ENCODE data around the gene CNTN4. TPM values are rescaled to one million over a fixed set of nuclear protein-coding genes. Genes with fewer than 3 reads are reported as not detected.

Gene CNTN4
- total RNA-seq, 4 donors from 2014 or later = 5.8 to 15.5 (median 9.0) TPM

DNA sequence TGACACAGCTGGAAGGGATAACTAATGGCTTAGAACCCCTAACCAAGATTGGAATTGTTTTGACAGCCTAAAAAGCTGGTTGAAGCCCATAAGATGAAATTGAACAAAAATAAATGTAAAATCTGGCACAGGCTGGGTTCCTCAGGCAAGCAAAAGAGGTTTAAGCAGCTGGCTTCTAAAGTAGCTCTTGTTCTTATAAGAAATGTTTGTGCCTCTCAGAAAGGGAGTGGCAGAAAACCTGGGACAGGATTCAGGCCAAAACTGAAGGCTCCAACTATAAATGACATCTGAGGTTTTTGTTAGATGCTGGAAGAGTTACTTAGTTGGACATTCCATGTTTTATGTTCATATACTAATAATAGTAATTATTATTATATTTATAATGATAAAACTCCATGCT, 378.3 kb downstream of the CNTN4 start:
- no peaks in the 10 kb centered on the region for H3K9me3 ChIP-seq
- ATAC-seq = no peak
- TF ChIP-seq POLR2A (IDR thresholded peaks at IDR 0.05) (no peak), EP300 (IDR thresholded peaks at IDR 0.05) (no peak), POLR2AphosphoS5 (IDR thresholded peaks at IDR 0.05) (no peak)
- TF ChIP-seq, protein P1, sequence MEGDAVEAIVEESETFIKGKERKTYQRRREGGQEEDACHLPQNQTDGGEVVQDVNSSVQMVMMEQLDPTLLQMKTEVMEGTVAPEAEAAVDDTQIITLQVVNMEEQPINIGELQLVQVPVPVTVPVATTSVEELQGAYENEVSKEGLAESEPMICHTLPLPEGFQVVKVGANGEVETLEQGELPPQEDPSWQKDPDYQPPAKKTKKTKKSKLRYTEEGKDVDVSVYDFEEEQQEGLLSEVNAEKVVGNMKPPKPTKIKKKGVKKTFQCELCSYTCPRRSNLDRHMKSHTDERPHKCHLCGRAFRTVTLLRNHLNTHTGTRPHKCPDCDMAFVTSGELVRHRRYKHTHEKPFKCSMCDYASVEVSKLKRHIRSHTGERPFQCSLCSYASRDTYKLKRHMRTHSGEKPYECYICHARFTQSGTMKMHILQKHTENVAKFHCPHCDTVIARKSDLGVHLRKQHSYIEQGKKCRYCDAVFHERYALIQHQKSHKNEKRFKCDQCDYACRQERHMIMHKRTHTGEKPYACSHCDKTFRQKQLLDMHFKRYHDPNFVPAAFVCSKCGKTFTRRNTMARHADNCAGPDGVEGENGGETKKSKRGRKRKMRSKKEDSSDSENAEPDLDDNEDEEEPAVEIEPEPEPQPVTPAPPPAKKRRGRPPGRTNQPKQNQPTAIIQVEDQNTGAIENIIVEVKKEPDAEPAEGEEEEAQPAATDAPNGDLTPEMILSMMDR (IDR thresholded peaks at IDR 0.05) = no peak
- no peaks in the 10 kb centered on the region for H3K4me1 ChIP-seq
- no peaks in the 10 kb centered on the region for H3K36me3 ChIP-seq
- H3K27ac ChIP-seq = no peak overlapping the region
- H3K4me3 ChIP-seq = no peak overlapping the region
- no peaks in the 10 kb centered on the region for H3K27me3 ChIP-seq

DNA sequence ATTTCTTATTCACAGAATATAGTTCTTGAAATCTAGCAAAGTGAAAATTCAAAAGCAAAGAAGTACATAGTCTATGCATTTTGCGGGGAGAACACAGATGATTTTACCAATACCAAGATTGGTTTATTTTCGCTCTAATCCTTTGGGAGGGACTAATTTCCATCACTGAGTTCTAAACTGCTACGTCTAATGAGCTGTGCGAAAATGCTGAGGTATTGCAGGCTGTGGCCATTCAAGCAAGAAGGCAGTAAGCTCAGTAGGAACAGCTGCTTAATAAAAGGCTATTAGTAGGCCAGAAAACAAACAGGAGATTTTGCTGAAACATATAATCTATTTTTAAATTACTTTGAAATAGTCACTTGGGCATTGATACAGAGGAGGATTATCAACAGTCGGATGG, 379.0 kb downstream of the CNTN4 start:
- TF ChIP-seq, protein P1 (IDR thresholded peaks at IDR 0.05) = no peak
- TF ChIP-seq EP300 (IDR thresholded peaks at IDR 0.05) (no peak), POLR2AphosphoS5 (IDR thresholded peaks at IDR 0.05) (no peak), POLR2A (IDR thresholded peaks at IDR 0.05) (no peak)
- Histone ChIP-seq H3K4me1 (no peaks in the 10 kb centered on the region), H3K27ac (no peak overlapping the region), H3K36me3 (no peaks in the 10 kb centered on the region), H3K9me3 (no peaks in the 10 kb centered on the region), H3K4me3 (no peak overlapping the region), H3K27me3 (no peaks in the 10 kb centered on the region)
- WGBS, 2 donors (ENCODE audit: low coverage in 1 of 2) = 63 to 91% methylated on average over 5 of the region's 5 CpGs
- ATAC-seq = no peak

DNA sequence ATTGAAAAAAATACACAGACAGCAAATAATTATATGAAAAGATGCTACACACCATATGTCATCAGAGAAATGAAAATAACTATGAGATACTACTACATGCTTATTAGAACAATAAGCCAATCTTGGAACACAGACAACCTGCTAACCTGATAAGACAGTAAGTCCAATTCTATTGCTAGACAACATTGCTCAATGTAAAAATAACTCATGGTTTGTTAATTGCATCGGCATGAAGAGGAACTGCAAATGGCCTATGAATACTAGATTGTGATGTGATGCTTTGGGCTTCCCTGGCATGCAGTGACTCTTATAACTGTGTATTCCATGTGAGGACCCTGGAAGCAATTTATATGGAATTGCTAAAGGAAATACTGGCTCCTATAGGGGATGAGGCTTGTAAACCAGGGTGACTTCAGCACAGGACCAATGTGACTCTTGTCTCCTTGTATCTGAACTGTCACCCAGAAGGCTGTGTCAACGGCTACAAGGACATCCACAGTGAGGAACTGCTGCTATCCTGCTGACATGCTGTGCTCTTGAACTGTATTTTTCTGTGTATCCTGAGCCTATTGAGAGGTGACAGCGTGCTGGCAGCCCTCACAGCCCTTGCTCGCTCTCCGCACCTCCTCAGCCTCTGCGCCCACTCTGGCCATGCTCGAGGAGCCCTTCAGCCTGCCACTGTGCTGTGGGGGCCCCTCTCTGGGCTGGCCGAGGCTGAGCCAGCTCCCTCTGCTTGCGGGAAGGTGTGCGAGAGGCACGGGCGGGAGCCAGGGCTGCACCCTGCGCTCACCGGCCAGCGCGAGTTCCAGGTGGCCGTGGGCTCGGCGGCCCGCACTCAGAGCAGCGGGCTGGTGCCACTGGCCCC, 385.7 kb downstream of the CNTN4 start:
- no peak overlapping the region for H3K4me3 ChIP-seq
- TF ChIP-seq EP300 (IDR thresholded peaks at IDR 0.05) = no peak
- no peak for TF ChIP-seq POLR2A (IDR thresholded peaks at IDR 0.05)
- TF ChIP-seq, protein P1 (IDR thresholded peaks at IDR 0.05) = no peak
- no peak for TF ChIP-seq POLR2AphosphoS5 (IDR thresholded peaks at IDR 0.05)
- no peak overlapping the region for H3K27ac ChIP-seq
- H3K36me3 ChIP-seq = no peaks in the 10 kb centered on the region
- H3K9me3 ChIP-seq = peaks cover 0 to 9% (median 0%) of the 10 kb centered on the region in 3 donors
- 48 to 71% methylated on average over 2 of the region's 21 CpGs for WGBS, 2 donors (ENCODE audit: low coverage in 1 of 2)
- H3K4me1 ChIP-seq = no peaks in the 10 kb centered on the region
- ATAC-seq = no peak
- H3K27me3 ChIP-seq = no peaks in the 10 kb centered on the region

DNA sequence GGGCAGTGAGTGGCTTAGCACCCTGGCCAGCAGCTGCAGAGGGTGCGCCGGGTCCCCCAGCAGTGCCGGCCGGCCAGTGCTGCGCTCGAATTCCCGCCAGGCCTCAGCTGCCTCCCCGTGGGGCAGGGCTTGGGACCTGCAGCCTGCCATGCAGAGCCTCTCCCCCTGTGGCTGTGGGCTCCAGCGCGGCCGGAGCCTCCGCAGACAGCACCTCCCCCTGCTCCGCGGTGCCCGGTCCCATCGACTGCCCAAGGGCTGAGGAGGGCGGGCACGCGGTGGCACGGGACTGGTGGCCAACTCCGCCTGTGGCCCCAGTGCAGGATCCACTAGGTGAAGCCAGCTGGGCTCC, 386.3 kb downstream of the CNTN4 start:
- ATAC-seq = no peak
- WGBS, 2 donors (ENCODE audit: low coverage in 1 of 2) = no CpG with 5 or more reads among the region's 21 CpGs
- TF ChIP-seq POLR2AphosphoS5 (IDR thresholded peaks at IDR 0.05) (no peak), EP300 (IDR thresholded peaks at IDR 0.05) (no peak), POLR2A (IDR thresholded peaks at IDR 0.05) (no peak)
- TF ChIP-seq, protein P1 (IDR thresholded peaks at IDR 0.05) = no peak

DNA sequence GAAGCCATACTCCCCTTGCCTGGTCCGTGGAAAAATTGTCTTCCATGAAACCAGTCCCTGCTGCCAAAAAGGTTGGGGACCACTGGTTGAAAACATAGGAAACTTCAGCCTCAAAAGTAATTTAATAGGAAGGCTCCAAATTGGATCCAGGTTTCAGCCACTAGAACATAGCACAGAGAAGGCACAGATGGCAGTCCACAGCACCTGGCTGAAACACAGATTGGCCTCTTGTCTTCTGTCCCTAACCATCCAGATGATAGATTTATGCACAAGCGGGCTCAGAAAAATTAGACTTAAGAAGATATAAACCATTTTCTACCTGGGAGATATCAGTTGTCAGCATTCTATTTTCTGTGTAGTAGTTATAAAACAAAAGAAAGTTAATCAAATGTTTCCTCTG, 397.1 kb downstream of the CNTN4 start:
- TF ChIP-seq EP300 (IDR thresholded peaks at IDR 0.05) (no peak), POLR2AphosphoS5 (IDR thresholded peaks at IDR 0.05) (no peak), POLR2A (IDR thresholded peaks at IDR 0.05) (no peak)
- TF ChIP-seq, protein P1 (IDR thresholded peaks at IDR 0.05) = no peak
- 67 to 90% methylated on average over 1 of the region's 2 CpGs for WGBS, 2 donors (ENCODE audit: low coverage in 1 of 2)
- no peak for ATAC-seq
- Histone ChIP-seq H3K36me3 (no peaks in the 10 kb centered on the region), H3K27me3 (no peaks in the 10 kb centered on the region), H3K4me1 (no peaks in the 10 kb centered on the region), H3K27ac (no peak overlapping the region), H3K4me3 (no peak overlapping the region), H3K9me3 (no peaks in the 10 kb centered on the region)

More for the DNA sequence above, 386.3 kb downstream of the CNTN4 start:
- Histone ChIP-seq H3K9me3 (peaks cover 0 to 9% (median 0%) of the 10 kb centered on the region in 3 donors), H3K27me3 (no peaks in the 10 kb centered on the region), H3K36me3 (no peaks in the 10 kb centered on the region), H3K4me3 (no peak overlapping the region), H3K27ac (no peak overlapping the region), H3K4me1 (no peaks in the 10 kb centered on the region)

Measured in gastroesophageal sphincter (tissue), 4 donors.